DND-41 (cell line): Measurements from ENCODE around the gene RNF112.

ENCODE experiments used
- CTCF ChIP-seq: IDR thresholded peaks from 2 replicates; pipeline ENCODE4 v1.5.1; 2012; ENCODE audit warnings: borderline replicate concordance, low read length, moderate library complexity, mild to moderate bottlenecking; ENCODE audit not compliant: poor library complexity, severe bottlenecking; ENCODE audit errors: extremely low read depth
- EZH2 ChIP-seq: IDR thresholded peaks from 3 replicates; pipeline ENCODE4 v1.6.1; 2012; ENCODE audit warnings: borderline replicate concordance, low read depth, mild to moderate bottlenecking, moderate library complexity, low read length, inconsistent platforms; ENCODE audit not compliant: severe bottlenecking

- TF ChIP-seq CTCF, result no peak
- TF ChIP-seq EZH2, result no peak
Observed at GRCh38 chr17:19376811-19377210, 34.2 kb upstream of the RNF112 start.
